H1 (cell line): ENCODE results near the gene LPP. TPM values are rescaled to one million over a fixed set of nuclear protein-coding genes. Genes with fewer than 3 reads are reported as not detected.

Source experiments
- ASH2L ChIP-seq: fragments of 200-600, 300-600 bp; sonication (generic); IDR thresholded peaks from one replicate; pipeline ENCODE4 v1.7.1; 2017; ENCODE audit warnings: low read length
- CHD2 ChIP-seq: IDR thresholded peaks from 2 replicates; pipeline ENCODE4 v1.6.1; 2012; ENCODE audit warnings: low read length, improper control_type of control experiment
- EP300 ChIP-seq, 2 experiments: IDR thresholded peaks; 1 replicate in 1 of 2; 2 replicates in 1 of 2; pipeline ENCODE4 v1.6.1; 2011 to 2012; ENCODE audit warnings: low read depth in 2 of 2, low read length in 2 of 2, mild to moderate bottlenecking in 2 of 2, borderline replicate concordance in 1 of 2, inconsistent platforms in 1 of 2, moderate library complexity in 1 of 2
- JUND ChIP-seq: IDR thresholded peaks from 2 replicates; pipeline ENCODE4 v1.6.1; 2011; ENCODE audit warnings: mild to moderate bottlenecking, improper control_type of control experiment, low read length
- PHF8 ChIP-seq: fragments of 200-600 bp; sonication (generic); conservative IDR thresholded peaks from 2 replicates; pipeline ENCODE4 v1.7.1; 2012; ENCODE audit warnings: low read depth, mild to moderate bottlenecking, inconsistent platforms, low read length, moderate library complexity
- SUZ12 ChIP-seq: fragments of 200-600 bp; sonication (generic); IDR thresholded peaks from 2 replicates; pipeline ENCODE4 v1.6.1; 2012; ENCODE audit warnings: mild to moderate bottlenecking, inconsistent platforms, low read length, moderate library complexity, mixed read lengths
- TCF12 ChIP-seq: IDR thresholded peaks from 2 replicates; pipeline ENCODE4 v1.6.1; 2011; ENCODE audit warnings: low read depth, mild to moderate bottlenecking, low read length
- polyA plus RNA-seq, 7 experiments: library from polyadenylated mRNA; depleted of rRNA in 3 of 7; stranded (reverse) in 5 of 7; unstranded in 2 of 7; fragments of >200 nt in 5 of 7; fragments of 200-250 nt in 2 of 7; gene quantifications; 1 replicate in 5 of 7; 2 replicates in 1 of 7; 4 replicates in 1 of 7; pipeline versions ENCODE4 v1.2.1 to v1.2.3, GENCODE V29; 2011 to 2013; ENCODE audit warnings: missing spikeins in 2 of 7, mixed read lengths in 2 of 7
- total RNA-seq: library from RNA; stranded (reverse); fragmentation: NEBNext Ultra II Directional; extraction: Animal tissue kit (Norgen Biotek cat#: 25700); gene quantifications from 2 replicates; pipeline ENCODE4 v1.2.1, GENCODE V29; 2021
- TF ChIP-seq, protein P1 (sequence below): fragments of 300-600 bp; sonication (generic); IDR thresholded peaks from 2 replicates; pipeline ENCODE4 v1.7.1; 2012; ENCODE audit warnings: low read length, moderate library complexity, mild to moderate bottlenecking, inconsistent platforms; ENCODE audit not compliant: insufficient replicate concordance

Gene LPP
- total and polyA plus RNA-seq, 2 of the 8 experiments (the other 6 are each of a cell fraction or from before 2014, with no cell fraction given) = 10.0 to 53.3 TPM

DNA sequence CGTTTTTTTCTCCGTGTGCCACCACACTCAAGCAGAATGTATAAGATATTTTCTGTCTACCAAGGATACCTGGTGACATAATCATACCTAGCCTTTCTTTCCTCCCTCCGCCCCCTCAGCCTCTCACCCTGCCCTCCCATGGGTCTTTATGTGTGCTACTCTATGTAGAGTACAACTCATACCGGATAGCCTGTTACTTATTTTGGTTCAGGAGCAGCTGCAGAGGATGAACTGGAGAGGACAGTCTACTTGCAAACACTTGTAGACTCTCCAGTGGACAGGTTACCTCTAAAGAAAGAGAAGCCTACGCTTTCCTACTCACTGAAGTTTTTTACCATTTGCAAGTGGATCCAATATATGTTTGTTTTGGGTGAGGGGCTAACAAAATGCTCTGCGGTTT is 671.9 kb downstream of the LPP start (continued):
- TF ChIP-seq, protein P1, sequence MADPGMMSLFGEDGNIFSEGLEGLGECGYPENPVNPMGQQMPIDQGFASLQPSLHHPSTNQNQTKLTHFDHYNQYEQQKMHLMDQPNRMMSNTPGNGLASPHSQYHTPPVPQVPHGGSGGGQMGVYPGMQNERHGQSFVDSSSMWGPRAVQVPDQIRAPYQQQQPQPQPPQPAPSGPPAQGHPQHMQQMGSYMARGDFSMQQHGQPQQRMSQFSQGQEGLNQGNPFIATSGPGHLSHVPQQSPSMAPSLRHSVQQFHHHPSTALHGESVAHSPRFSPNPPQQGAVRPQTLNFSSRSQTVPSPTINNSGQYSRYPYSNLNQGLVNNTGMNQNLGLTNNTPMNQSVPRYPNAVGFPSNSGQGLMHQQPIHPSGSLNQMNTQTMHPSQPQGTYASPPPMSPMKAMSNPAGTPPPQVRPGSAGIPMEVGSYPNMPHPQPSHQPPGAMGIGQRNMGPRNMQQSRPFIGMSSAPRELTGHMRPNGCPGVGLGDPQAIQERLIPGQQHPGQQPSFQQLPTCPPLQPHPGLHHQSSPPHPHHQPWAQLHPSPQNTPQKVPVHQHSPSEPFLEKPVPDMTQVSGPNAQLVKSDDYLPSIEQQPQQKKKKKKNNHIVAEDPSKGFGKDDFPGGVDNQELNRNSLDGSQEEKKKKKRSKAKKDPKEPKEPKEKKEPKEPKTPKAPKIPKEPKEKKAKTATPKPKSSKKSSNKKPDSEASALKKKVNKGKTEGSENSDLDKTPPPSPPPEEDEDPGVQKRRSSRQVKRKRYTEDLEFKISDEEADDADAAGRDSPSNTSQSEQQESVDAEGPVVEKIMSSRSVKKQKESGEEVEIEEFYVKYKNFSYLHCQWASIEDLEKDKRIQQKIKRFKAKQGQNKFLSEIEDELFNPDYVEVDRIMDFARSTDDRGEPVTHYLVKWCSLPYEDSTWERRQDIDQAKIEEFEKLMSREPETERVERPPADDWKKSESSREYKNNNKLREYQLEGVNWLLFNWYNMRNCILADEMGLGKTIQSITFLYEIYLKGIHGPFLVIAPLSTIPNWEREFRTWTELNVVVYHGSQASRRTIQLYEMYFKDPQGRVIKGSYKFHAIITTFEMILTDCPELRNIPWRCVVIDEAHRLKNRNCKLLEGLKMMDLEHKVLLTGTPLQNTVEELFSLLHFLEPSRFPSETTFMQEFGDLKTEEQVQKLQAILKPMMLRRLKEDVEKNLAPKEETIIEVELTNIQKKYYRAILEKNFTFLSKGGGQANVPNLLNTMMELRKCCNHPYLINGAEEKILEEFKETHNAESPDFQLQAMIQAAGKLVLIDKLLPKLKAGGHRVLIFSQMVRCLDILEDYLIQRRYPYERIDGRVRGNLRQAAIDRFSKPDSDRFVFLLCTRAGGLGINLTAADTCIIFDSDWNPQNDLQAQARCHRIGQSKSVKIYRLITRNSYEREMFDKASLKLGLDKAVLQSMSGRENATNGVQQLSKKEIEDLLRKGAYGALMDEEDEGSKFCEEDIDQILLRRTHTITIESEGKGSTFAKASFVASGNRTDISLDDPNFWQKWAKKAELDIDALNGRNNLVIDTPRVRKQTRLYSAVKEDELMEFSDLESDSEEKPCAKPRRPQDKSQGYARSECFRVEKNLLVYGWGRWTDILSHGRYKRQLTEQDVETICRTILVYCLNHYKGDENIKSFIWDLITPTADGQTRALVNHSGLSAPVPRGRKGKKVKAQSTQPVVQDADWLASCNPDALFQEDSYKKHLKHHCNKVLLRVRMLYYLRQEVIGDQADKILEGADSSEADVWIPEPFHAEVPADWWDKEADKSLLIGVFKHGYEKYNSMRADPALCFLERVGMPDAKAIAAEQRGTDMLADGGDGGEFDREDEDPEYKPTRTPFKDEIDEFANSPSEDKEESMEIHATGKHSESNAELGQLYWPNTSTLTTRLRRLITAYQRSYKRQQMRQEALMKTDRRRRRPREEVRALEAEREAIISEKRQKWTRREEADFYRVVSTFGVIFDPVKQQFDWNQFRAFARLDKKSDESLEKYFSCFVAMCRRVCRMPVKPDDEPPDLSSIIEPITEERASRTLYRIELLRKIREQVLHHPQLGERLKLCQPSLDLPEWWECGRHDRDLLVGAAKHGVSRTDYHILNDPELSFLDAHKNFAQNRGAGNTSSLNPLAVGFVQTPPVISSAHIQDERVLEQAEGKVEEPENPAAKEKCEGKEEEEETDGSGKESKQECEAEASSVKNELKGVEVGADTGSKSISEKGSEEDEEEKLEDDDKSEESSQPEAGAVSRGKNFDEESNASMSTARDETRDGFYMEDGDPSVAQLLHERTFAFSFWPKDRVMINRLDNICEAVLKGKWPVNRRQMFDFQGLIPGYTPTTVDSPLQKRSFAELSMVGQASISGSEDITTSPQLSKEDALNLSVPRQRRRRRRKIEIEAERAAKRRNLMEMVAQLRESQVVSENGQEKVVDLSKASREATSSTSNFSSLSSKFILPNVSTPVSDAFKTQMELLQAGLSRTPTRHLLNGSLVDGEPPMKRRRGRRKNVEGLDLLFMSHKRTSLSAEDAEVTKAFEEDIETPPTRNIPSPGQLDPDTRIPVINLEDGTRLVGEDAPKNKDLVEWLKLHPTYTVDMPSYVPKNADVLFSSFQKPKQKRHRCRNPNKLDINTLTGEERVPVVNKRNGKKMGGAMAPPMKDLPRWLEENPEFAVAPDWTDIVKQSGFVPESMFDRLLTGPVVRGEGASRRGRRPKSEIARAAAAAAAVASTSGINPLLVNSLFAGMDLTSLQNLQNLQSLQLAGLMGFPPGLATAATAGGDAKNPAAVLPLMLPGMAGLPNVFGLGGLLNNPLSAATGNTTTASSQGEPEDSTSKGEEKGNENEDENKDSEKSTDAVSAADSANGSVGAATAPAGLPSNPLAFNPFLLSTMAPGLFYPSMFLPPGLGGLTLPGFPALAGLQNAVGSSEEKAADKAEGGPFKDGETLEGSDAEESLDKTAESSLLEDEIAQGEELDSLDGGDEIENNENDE = no peak
- no peak for TF ChIP-seq JUND
- no peak for TF ChIP-seq PHF8
- TF ChIP-seq ASH2L = no peak
- no peak for TF ChIP-seq CHD2
- no peak for TF ChIP-seq TCF12
- no peak for TF ChIP-seq SUZ12
- no peak for TF ChIP-seq EP300 (IDR thresholded peaks at IDR 0.05; ENCODE audit: borderline replicate concordance in 1 of 2, low read depth in 2 of 2, low read length in 2 of 2)
